Thyroid gland (tissue), 4 donors: Measurements from ENCODE around the gene ZMIZ1. TPM values are rescaled to one million over a fixed set of nuclear protein-coding genes. Genes with fewer than 3 reads are reported as not detected.
A peak's percentile ranks its signal among the peaks of the same experiment; 100 is the strongest.
"Not testable (repeated sequence)": the region's sequence is repeated elsewhere in the genome, so short reads cannot be mapped to it uniquely, and the experiment has no call there.

Experiments used
- DNase-seq, 2 donors: peaks; one replicate each; pipeline ENCODE4 v3.0.0-alpha.2; 2019
- H3K27ac ChIP-seq, 3 donors: fragments of 200-600 bp; sonication (generic); 1 replicate in 2 of 3; 2 replicates in 1 of 3; pipeline ENCODE4 v1.5.1; 2016 to 2019; ENCODE audit warnings: mild to moderate bottlenecking in 1 of 3, moderate library complexity in 1 of 3
- H3K27me3 ChIP-seq: fragments of 200-600 bp; sonication (generic); one replicate; pipeline ENCODE4 v1.5.1; 2019
- H3K36me3 ChIP-seq, 2 donors: fragments of 200-600 bp; sonication (generic); one replicate each; pipeline ENCODE4 v1.5.1; 2016 to 2019
- H3K4me1 ChIP-seq, 2 donors: fragments of 200-600 bp; sonication (generic); one replicate each; pipeline ENCODE4 v1.5.1; 2017 to 2019
- H3K4me3 ChIP-seq, 3 donors: fragments of 200-600 bp; sonication (generic); replicated peaks in 1 of 3; 1 replicate in 2 of 3; 2 replicates in 1 of 3; pipeline ENCODE4 v1.5.1; 2016; ENCODE audit warnings: mild to moderate bottlenecking in 1 of 3
- H3K9me3 ChIP-seq: fragments of 200-600 bp; sonication (generic); one replicate; pipeline ENCODE4 v1.5.1; 2017
- POLR2A ChIP-seq, 2 donors: fragments of 450-650 bp; IDR thresholded peaks; one replicate each; pipeline ENCODE4 v1.6.1; 2017; ENCODE audit warnings: antibody characterized with exemption in 2 of 2, mild to moderate bottlenecking in 2 of 2, moderate library complexity in 1 of 2
- WGBS, 2 donors: methylation state at CpG; one replicate each; pipeline ENCODE4 v1.1.5; 2017; 5-methylcytosine and 5-hydroxymethylcytosine counted together
- intact Hi-C: fragments of 100-400 bp; cut with DNase I; formaldehyde crosslinking; loops from one replicate; pipeline ENCODE4 v1.15.1; 2023
- total RNA-seq, 4 donors: library from RNA; depleted of rRNA; stranded (reverse); fragments of >200 nt; gene quantifications; one replicate each; pipeline ENCODE4 v1.2.3, GENCODE V29; 2016
- TF ChIP-seq, protein P1 (sequence below), 6 experiments: fragments of 200-600 bp in 3 of 6; fragments of 450-650 bp in 3 of 6; sonication (generic) in 3 of 6; IDR thresholded peaks; one replicate each; pipeline ENCODE4 v1.5.1; 2016 to 2019; ENCODE audit warnings: antibody characterized with exemption in 6 of 6, mild to moderate bottlenecking in 2 of 6, inconsistent platforms in 1 of 6, moderate library complexity in 1 of 6

Gene ZMIZ1
- total RNA-seq, 4 donors from 2014 or later, result 59.9 to 128 (median 94.4) TPM

DNA sequence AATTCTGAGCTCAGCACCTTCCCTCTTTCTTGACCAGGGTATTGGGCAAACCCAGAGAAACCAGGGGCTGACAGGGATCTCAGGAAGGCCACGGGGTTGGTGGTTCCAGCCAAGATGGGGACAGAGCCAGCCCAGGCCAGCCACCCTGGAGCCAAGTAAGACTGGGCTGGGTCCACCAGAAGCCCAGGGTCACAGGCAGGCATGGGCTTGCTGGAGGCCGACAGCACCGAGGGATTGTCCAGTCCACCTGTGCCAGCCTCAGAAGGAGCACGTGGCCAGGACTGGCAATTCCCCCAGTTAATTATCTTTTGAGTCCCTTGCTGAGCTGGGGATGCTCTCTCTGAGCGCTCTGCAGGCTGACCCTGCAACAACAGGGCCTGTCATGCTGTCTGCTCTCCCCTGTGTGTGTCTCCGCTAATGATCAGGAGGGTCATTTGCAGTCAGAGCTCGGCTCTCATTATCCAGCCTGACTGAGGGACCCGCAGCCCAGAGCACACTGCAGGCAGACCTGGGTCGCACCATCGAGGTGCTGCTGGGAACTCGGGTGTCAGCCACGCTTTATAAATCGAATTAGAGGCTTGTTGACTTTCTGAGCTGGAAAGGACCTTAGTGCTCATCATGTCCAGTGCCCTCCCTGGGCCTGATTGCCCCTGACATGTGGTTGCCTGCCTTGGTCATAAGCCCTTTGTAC, 209.0 kb downstream of the ZMIZ1 start:
- H3K4me1 ChIP-seq, result peaks cover 22 to 33% of the 10 kb centered on the region in 2 donors
- H3K27ac ChIP-seq, result no peak overlapping the region
- H3K36me3 ChIP-seq, result peaks cover 18 to 21% of the 10 kb centered on the region in 2 donors
- H3K27me3 ChIP-seq, result no peaks in the 10 kb centered on the region
- DNase-seq, result no peak
- 75 to 88% methylated on average over 8 to 10 of the region's 13 CpGs for WGBS, 2 donors
- H3K9me3 ChIP-seq, result no peaks in the 10 kb centered on the region
- no peak for TF ChIP-seq POLR2A (IDR thresholded peaks at IDR 0.05)
- TF ChIP-seq, protein P1, sequence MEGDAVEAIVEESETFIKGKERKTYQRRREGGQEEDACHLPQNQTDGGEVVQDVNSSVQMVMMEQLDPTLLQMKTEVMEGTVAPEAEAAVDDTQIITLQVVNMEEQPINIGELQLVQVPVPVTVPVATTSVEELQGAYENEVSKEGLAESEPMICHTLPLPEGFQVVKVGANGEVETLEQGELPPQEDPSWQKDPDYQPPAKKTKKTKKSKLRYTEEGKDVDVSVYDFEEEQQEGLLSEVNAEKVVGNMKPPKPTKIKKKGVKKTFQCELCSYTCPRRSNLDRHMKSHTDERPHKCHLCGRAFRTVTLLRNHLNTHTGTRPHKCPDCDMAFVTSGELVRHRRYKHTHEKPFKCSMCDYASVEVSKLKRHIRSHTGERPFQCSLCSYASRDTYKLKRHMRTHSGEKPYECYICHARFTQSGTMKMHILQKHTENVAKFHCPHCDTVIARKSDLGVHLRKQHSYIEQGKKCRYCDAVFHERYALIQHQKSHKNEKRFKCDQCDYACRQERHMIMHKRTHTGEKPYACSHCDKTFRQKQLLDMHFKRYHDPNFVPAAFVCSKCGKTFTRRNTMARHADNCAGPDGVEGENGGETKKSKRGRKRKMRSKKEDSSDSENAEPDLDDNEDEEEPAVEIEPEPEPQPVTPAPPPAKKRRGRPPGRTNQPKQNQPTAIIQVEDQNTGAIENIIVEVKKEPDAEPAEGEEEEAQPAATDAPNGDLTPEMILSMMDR (IDR thresholded peaks at IDR 0.05), result no peak
- H3K4me3 ChIP-seq, result no peak overlapping the region
- intact Hi-C loops, result no loop called here

DNA sequence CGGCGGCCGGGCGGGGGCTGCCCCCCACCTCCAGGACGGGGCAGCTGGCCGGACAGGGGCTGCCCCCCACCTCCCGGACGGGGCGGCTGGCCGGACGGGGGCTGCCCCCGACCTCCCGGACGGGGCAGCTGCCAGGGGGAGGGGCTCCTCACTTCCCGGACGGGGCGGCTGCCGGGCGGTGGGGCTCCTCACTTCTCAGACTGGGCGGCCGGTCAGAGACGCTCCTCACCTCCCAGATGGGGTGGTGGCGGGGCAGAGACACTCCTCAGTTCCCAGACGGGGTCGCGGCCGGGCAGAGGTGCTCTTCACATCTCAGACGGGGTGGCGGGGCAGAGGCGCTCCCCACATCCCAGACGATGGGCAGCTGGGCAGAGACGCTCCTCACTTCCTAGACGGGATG, 210.3 kb downstream of the ZMIZ1 start:
- H3K9me3 ChIP-seq, intact Hi-C loops, DNase-seq, H3K27me3 ChIP-seq, H3K27ac ChIP-seq, H3K4me3 ChIP-seq: not testable (repeated sequence)
- Histone ChIP-seq H3K36me3 (peaks cover 18 to 21% of the 10 kb centered on the region in 2 donors), H3K4me1 (peaks cover 13 to 20% of the 10 kb centered on the region in 2 donors)
- WGBS, 2 donors, result 90 to 93% methylated on average over 2 to 3 of the region's 33 CpGs

DNA sequence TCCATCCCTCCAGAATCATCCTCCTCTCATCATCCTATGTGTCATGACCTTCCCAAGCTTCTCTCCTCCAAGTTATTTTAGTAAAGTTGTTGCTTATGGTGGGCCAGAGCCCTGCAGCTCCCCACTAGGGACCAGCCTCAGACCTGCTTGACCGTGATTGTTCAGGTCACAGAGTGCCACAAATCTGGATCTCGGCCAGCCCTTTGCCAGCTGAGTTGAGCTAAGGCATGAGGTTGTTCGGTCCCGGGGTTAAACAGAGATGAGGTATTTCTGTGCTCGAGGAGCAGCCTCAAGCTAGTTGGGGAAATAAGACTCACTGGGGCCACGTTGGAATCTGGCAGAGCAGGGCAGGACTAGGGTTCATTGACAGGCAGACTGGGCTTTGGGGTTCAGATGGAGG, 212.2 kb downstream of the ZMIZ1 start:
- DNase-seq, result peak; percentile 72 to 79
- Histone ChIP-seq H3K27me3 (no peaks in the 10 kb centered on the region), H3K4me3 (no peak overlapping the region), H3K4me1 (peaks cover 0 to 9% of the 10 kb centered on the region in 2 donors), H3K9me3 (no peaks in the 10 kb centered on the region), H3K27ac (no peak overlapping the region), H3K36me3 (peaks cover 19 to 27% of the 10 kb centered on the region in 2 donors)
- TF ChIP-seq POLR2A (IDR thresholded peaks at IDR 0.05), result no peak
- TF ChIP-seq, protein P1 (IDR thresholded peaks at IDR 0.05), result no peak
- WGBS, 2 donors, result 27 to 63% methylated on average over 6 of the region's 6 CpGs
- intact Hi-C loops, result no loop called here

DNA sequence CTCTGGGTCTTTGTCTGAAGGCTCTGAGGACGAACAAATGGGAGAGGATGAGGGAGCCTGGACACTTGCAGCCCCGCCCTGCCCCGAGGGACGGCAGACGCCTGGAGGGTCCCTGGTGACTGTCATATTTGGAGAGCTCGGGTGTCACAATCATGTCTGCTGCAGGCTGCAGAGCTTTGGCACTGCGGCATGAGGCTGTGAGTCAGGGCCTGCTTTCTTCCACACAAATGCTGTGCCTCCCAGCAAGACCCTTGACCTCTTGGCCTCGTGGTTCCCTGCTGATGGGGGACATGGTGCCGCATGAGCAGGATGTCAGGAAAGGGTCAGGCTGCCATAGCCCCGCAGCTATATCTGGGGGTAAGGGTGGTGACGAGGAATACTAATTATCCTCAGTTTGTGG, 213.6 kb downstream of the ZMIZ1 start:
- no peak overlapping the region for H3K27ac ChIP-seq
- intact Hi-C loops, result no loop called here
- peaks cover 16 to 23% of the 10 kb centered on the region in 2 donors for H3K36me3 ChIP-seq
- no peaks in the 10 kb centered on the region for H3K9me3 ChIP-seq
- peaks cover 0 to 21% of the 10 kb centered on the region in 2 donors for H3K4me1 ChIP-seq
- TF ChIP-seq, protein P1 (IDR thresholded peaks at IDR 0.05), result no peak
- TF ChIP-seq POLR2A (IDR thresholded peaks at IDR 0.05), result no peak
- DNase-seq, result no peak
- H3K4me3 ChIP-seq, result no peak overlapping the region
- H3K27me3 ChIP-seq, result no peaks in the 10 kb centered on the region
- 84 to 92% methylated on average over 10 to 11 of the region's 11 CpGs for WGBS, 2 donors

DNA sequence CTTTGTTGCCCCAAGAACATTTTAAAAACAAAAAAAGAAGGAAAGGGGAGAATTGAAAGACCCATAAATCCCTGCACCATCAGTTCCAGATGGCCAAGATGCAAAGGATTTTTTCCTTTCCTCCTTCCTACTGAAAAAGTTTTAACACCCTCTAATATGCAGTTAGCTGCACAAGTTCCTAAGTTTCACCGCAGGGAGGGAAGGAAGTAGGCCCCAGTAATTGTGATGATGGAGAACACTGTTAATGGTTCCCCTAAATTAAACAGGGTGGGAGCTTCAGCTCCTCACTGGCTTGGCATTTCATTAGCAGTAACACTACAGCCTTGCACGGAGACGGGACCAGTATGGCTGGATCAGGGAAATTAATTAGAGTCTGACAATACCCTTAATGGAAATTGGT, 214.8 kb downstream of the ZMIZ1 start:
- Histone ChIP-seq H3K27ac (no peak overlapping the region), H3K4me3 (no peak overlapping the region), H3K4me1 (peaks cover 0 to 27% of the 10 kb centered on the region in 2 donors), H3K36me3 (peaks cover 8 to 13% of the 10 kb centered on the region in 2 donors), H3K27me3 (no peaks in the 10 kb centered on the region), H3K9me3 (no peaks in the 10 kb centered on the region)
- 77 to 93% methylated on average over 3 of the region's 3 CpGs for WGBS, 2 donors
- no peak for DNase-seq
- intact Hi-C loops, result no loop called here
- TF ChIP-seq, protein P1 (IDR thresholded peaks at IDR 0.05), result no peak
- TF ChIP-seq POLR2A (IDR thresholded peaks at IDR 0.05), result no peak
